ENCODE data around the gene ST6GALNAC3. TPM values are rescaled to one million over a fixed set of nuclear protein-coding genes. Genes with fewer than 3 reads are reported as not detected.
"Not testable (repeated sequence)": the region's sequence is repeated elsewhere in the genome, so short reads cannot be mapped to it uniquely, and the experiment has no call there.

Gene ST6GALNAC3
- total and polyA plus RNA-seq, 2 experiments from 2014 or later, result 29.4 to 33.3 TPM

DNA sequence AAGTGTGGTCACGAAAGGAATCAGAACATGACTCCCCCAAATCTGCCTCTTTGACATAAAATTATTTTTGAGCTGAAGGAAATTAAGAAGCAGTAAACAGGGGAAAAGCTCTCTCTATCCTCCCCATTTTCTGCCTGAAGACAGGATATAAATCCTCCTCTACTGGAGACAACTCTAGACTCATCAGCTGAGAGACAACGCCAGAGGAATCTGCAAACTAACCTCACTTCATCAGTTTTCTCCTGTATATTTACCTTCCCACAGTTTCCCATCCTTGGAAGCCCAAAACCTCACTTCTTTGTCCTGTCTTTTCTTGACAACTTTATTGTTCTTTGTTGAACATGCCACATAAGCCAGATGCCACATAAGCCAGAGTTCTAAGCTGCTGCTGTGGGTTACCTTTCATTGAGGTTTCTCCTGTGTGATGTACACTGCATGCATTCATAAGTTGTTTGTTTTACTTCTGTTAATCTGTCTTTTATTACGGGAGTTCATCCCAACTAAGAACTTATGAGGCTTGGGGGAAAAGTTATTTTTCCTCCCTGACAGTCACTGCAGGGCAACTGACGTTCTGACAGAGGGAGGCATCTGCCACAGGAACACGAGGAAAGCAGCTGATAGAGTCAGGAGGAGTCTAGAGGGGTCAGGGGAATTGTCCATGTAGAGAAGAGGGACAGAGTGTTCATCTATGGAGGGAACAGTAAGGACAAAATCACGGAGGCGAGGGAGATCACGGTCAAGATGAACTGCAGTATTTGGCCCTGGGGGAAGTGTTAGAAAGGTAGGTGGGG is 19.2 kb downstream of the ST6GALNAC3 start:
- 81% methylated on average over 8 of the region's 8 CpGs for WGBS (ENCODE audit: low lambda C conversion rate, missing lambda C conversion rate)

DNA sequence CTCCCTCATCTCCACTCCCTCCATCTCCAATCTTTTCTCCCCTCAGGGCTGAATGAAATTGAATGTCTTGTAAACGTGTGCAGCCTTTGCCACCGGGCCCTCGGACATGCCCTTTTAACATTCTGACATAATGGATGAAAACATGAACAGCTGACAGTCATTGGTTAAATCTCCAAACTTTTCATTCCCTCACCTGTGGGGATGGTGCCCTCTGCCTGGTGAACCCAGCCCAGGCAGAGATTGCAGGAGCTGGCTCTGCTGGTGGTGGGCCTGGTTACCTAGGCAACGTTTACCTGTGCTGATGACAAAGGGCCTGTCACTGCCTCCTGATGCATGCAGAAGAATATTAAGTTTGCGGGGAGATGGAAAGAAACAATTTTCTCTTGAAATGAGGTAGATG is 21.3 kb downstream of the ST6GALNAC3 start:
- Histone ChIP-seq H2AFZ (no peak overlapping the region), H3K36me3 (replicated peaks; ENCODE audit: insufficient read depth, low read depth) (no peaks in the 10 kb centered on the region), H3K27ac (no peak overlapping the region), H3K4me1 (ENCODE audit: insufficient read depth) (no peaks in the 10 kb centered on the region), H3K4me2 (no peak overlapping the region), H4K20me1 (ENCODE audit: insufficient read depth, poor library complexity, severe bottlenecking) (no peaks in the 10 kb centered on the region), H3K9me3 (ENCODE audit: low read depth) (no peaks in the 10 kb centered on the region), H3K9me2 (replicated peaks; ENCODE audit: insufficient read depth) (no peaks in the 10 kb centered on the region), H3K27me3 (no peaks in the 10 kb centered on the region), H3K4me3 (no peak overlapping the region), H3K79me2 (peaks cover 66% of the 10 kb centered on the region)
- TF ChIP-seq, protein P1, sequence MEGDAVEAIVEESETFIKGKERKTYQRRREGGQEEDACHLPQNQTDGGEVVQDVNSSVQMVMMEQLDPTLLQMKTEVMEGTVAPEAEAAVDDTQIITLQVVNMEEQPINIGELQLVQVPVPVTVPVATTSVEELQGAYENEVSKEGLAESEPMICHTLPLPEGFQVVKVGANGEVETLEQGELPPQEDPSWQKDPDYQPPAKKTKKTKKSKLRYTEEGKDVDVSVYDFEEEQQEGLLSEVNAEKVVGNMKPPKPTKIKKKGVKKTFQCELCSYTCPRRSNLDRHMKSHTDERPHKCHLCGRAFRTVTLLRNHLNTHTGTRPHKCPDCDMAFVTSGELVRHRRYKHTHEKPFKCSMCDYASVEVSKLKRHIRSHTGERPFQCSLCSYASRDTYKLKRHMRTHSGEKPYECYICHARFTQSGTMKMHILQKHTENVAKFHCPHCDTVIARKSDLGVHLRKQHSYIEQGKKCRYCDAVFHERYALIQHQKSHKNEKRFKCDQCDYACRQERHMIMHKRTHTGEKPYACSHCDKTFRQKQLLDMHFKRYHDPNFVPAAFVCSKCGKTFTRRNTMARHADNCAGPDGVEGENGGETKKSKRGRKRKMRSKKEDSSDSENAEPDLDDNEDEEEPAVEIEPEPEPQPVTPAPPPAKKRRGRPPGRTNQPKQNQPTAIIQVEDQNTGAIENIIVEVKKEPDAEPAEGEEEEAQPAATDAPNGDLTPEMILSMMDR (IDR thresholded peaks at IDR 0.05; ENCODE audit: poor library complexity), result no peak
- TF ChIP-seq EZH2phosphoT487 (IDR thresholded peaks at IDR 0.05; ENCODE audit: low read depth, severe bottlenecking, unreplicated experiment), result no peak
- no peak for DNase-seq (ENCODE audit: low spot score)
- 63% methylated on average over 5 of the region's 5 CpGs for WGBS (ENCODE audit: low lambda C conversion rate, missing lambda C conversion rate)

More for the DNA sequence above, 19.2 kb downstream of the ST6GALNAC3 start:
- Histone ChIP-seq H3K9me2 (replicated peaks; ENCODE audit: insufficient read depth) (no peaks in the 10 kb centered on the region), H3K79me2 (peaks cover 63% of the 10 kb centered on the region), H3K27me3 (no peaks in the 10 kb centered on the region), H3K27ac (no peak overlapping the region), H2AFZ (no peak overlapping the region), H4K20me1 (ENCODE audit: insufficient read depth, poor library complexity, severe bottlenecking) (no peaks in the 10 kb centered on the region), H3K4me3 (no peak overlapping the region), H3K4me1 (ENCODE audit: insufficient read depth) (no peaks in the 10 kb centered on the region), H3K4me2 (no peak overlapping the region), H3K9me3 (ENCODE audit: low read depth) (no peaks in the 10 kb centered on the region), H3K36me3 (replicated peaks; ENCODE audit: insufficient read depth, low read depth) (no peaks in the 10 kb centered on the region)
- no peak for TF ChIP-seq EZH2 (IDR thresholded peaks at IDR 0.05; ENCODE audit: borderline replicate concordance)
- TF ChIP-seq, protein P1 (IDR thresholded peaks at IDR 0.05; ENCODE audit: poor library complexity), result no peak
- TF ChIP-seq EZH2phosphoT487 (IDR thresholded peaks at IDR 0.05; ENCODE audit: low read depth, severe bottlenecking, unreplicated experiment), result no peak
- no peak for DNase-seq (ENCODE audit: low spot score)

DNA sequence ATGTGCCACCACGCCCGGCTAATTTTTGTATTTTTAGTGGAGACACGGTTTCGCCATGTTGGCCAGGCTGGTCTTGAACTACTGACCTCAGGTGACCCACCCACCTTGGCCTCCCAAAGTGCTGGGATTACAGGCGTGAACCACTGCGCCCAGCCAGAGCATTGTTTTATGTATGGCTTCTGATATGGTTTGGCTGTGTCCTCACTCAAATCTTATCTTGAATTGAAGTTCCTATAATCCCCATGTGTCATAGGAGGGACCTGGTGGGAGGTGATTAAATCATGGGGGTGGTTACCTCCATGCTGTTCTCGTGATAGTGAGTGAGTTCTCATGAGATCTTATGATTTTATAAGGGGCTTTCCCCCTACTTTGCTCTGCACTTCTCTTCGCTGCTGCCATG is 22.5 kb downstream of the ST6GALNAC3 start:
- not testable (repeated sequence) for H3K4me2 ChIP-seq; H3K27me3 ChIP-seq; H3K36me3 ChIP-seq (replicated peaks; ENCODE audit: insufficient read depth, low read depth); DNase-seq (ENCODE audit: low spot score); H3K4me1 ChIP-seq (ENCODE audit: insufficient read depth); H3K9me2 ChIP-seq (replicated peaks; ENCODE audit: insufficient read depth); H3K9me3 ChIP-seq (ENCODE audit: low read depth); H3K27ac ChIP-seq; H4K20me1 ChIP-seq (ENCODE audit: insufficient read depth, poor library complexity, severe bottlenecking); H2AFZ ChIP-seq; H3K4me3 ChIP-seq
- peaks cover 59% of the 10 kb centered on the region for H3K79me2 ChIP-seq
- WGBS (ENCODE audit: low lambda C conversion rate, missing lambda C conversion rate), result 98% methylated on average over 8 of the region's 8 CpGs

DNA sequence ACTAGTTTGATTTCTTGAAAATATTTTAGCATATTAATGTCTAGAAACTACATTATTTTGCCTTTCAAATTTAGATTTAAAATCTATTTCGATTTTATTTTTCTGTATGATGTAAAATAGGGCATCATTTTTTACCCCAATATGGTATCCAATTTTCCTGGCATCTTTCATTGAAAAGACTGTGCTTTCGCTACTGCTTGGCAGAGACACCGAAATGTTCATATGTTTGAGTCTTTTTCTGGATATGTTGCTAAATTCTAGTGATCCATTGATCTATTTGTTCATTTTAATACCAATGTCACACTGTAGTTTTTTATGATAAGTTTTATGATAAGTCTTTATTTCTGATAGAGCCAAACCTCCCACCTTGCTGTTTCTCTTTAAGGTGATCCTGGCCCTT is 24.3 kb downstream of the ST6GALNAC3 start:
- no peak for DNase-seq (ENCODE audit: low spot score)
- no peaks in the 10 kb centered on the region for H3K27me3 ChIP-seq
- H3K9me2 ChIP-seq (replicated peaks; ENCODE audit: insufficient read depth), result no peaks in the 10 kb centered on the region
- H3K9me3 ChIP-seq (ENCODE audit: low read depth), result no peaks in the 10 kb centered on the region
- H3K4me3 ChIP-seq, result no peak overlapping the region
- no peaks in the 10 kb centered on the region for H3K4me1 ChIP-seq (ENCODE audit: insufficient read depth)
- H3K27ac ChIP-seq, result no peak overlapping the region
- no peak for TF ChIP-seq EZH2 (IDR thresholded peaks at IDR 0.05; ENCODE audit: borderline replicate concordance)
- TF ChIP-seq EZH2phosphoT487 (IDR thresholded peaks at IDR 0.05; ENCODE audit: low read depth, severe bottlenecking, unreplicated experiment), result no peak
- TF ChIP-seq, protein P1 (IDR thresholded peaks at IDR 0.05; ENCODE audit: poor library complexity), result no peak
- no peak overlapping the region for H2AFZ ChIP-seq
- peaks cover 57% of the 10 kb centered on the region for H3K79me2 ChIP-seq
- H3K36me3 ChIP-seq (replicated peaks; ENCODE audit: insufficient read depth, low read depth), result no peaks in the 10 kb centered on the region
- no peaks in the 10 kb centered on the region for H4K20me1 ChIP-seq (ENCODE audit: insufficient read depth, poor library complexity, severe bottlenecking)
- WGBS (ENCODE audit: low lambda C conversion rate, missing lambda C conversion rate), result 90% methylated on average over 3 of the region's 3 CpGs
- no peak overlapping the region for H3K4me2 ChIP-seq

All from hepatocyte (in vitro differentiated cells).